ENCODE data around the gene STMP1. TPM values are rescaled to one million over a fixed set of nuclear protein-coding genes. Genes with fewer than 3 reads are reported as not detected.

STMP1 gene
- total RNA-seq, 4 donors from 2014 or later = 8.6 to 18.7 (median 9.7) TPM

DNA sequence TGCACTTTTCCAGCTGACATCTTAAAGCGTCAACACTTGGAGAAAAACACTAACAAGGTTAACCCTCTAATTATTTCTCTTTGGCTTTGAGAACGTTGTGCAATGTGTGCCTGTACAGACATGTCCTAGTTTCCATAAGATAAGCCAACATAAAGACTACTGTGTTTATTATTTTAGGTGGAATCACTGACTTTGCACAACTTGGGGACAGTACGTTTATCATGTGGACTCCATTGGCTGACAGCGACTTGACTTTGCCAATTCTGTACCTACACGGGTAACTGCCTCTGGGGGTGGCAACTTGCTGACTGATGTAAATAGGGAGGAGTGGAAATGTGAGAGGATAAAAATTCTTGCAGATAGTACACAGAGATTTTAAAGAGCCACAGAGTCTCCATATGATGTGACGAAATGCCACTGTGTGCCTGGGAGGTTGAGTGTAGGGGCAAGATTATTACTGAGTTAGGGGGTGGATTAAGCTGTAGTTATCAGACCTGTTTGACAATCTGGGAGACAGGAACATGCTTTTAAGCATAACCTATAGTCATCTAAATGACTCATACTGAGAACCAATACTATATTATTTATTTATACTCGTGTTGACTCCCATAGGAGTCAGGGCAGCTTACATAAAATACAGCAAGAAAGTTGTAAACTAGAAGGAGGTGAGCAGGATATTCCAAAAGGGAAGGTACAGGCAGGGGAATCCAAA is 44.7 kb downstream of the STMP1 start:
- H3K27me3 ChIP-seq = no peaks in the 10 kb centered on the region
- peaks cover 0 to 5% (median 0%) of the 10 kb centered on the region in 4 donors for H3K4me1 ChIP-seq
- TF ChIP-seq EP300 (IDR thresholded peaks at IDR 0.05) (no peak), POLR2AphosphoS5 (IDR thresholded peaks at IDR 0.05) (no peak), POLR2A (IDR thresholded peaks at IDR 0.05; ENCODE audit: low read depth) (no peak)
- TF ChIP-seq, protein P1, sequence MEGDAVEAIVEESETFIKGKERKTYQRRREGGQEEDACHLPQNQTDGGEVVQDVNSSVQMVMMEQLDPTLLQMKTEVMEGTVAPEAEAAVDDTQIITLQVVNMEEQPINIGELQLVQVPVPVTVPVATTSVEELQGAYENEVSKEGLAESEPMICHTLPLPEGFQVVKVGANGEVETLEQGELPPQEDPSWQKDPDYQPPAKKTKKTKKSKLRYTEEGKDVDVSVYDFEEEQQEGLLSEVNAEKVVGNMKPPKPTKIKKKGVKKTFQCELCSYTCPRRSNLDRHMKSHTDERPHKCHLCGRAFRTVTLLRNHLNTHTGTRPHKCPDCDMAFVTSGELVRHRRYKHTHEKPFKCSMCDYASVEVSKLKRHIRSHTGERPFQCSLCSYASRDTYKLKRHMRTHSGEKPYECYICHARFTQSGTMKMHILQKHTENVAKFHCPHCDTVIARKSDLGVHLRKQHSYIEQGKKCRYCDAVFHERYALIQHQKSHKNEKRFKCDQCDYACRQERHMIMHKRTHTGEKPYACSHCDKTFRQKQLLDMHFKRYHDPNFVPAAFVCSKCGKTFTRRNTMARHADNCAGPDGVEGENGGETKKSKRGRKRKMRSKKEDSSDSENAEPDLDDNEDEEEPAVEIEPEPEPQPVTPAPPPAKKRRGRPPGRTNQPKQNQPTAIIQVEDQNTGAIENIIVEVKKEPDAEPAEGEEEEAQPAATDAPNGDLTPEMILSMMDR (IDR thresholded peaks at IDR 0.05) = no peak
- WGBS = 83% methylated on average over 7 of the region's 7 CpGs
- intact Hi-C loops (cut with DNase I) = no loop called here
- no peak overlapping the region for H3K27ac ChIP-seq (replicated peaks in 1 of 4)
- H3K9me3 ChIP-seq = no peaks in the 10 kb centered on the region
- H3K36me3 ChIP-seq = no peaks in the 10 kb centered on the region
- DNase-seq (ENCODE audit: extremely low spot score) = no peak
- H3K4me3 ChIP-seq = no peak overlapping the region

DNA sequence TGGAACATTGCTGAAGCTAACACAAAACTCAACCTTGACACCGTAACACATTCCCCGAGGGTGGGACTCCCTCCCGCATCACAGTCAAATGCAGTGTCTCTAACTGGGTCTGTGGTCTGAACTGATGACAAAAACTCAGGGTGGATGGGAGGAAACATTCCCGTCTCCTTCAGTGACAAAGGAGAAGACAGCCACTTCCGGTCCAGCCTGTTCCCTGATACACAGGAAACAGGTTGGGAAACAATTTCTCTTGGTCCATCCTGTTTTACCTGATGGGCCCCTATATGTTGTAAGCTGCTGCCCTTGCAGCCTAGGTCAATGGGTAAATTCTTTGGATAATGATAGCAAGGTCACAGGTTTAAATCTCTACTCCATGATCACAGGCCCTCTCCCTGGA is 45.3 kb downstream of the STMP1 start:
- no peak for DNase-seq (ENCODE audit: extremely low spot score)
- intact Hi-C loops (cut with DNase I) = no loop called here
- Histone ChIP-seq H3K4me1 (peaks cover 0 to 5% (median under 1%) of the 10 kb centered on the region in 4 donors), H3K27ac (replicated peaks in 1 of 4) (no peak overlapping the region), H3K4me3 (no peak overlapping the region), H3K27me3 (no peaks in the 10 kb centered on the region), H3K9me3 (no peaks in the 10 kb centered on the region), H3K36me3 (no peaks in the 10 kb centered on the region)
- TF ChIP-seq, protein P1 (IDR thresholded peaks at IDR 0.05) = no peak
- TF ChIP-seq EP300 (IDR thresholded peaks at IDR 0.05) (no peak), POLR2AphosphoS5 (IDR thresholded peaks at IDR 0.05) (no peak), POLR2A (IDR thresholded peaks at IDR 0.05; ENCODE audit: low read depth) (no peak)
- 86% methylated on average over 5 of the region's 5 CpGs for WGBS

GRCh38 chr7:135708041-135708440 is 45.7 kb downstream of the STMP1 start:
- H3K4me1 ChIP-seq = peaks cover 0 to 5% (median 2%) of the 10 kb centered on the region in 4 donors
- 89% methylated on average over 11 of the region's 14 CpGs for WGBS

GRCh38 chr7:135709508-135709907 is 47.2 kb downstream of the STMP1 start:
- intact Hi-C loops (cut with DNase I) = no loop called here
- no peaks in the 10 kb centered on the region for H3K36me3 ChIP-seq
- no peak for DNase-seq (ENCODE audit: extremely low spot score)
- 96% methylated on average over 3 of the region's 3 CpGs for WGBS
- H3K27me3 ChIP-seq = peaks cover 0 to 3% (median 0%) of the 10 kb centered on the region in 4 donors
- H3K27ac ChIP-seq (replicated peaks in 1 of 4) = no peak overlapping the region
- peaks cover 0 to 5% (median 2%) of the 10 kb centered on the region in 4 donors for H3K4me1 ChIP-seq
- no peak overlapping the region for H3K4me3 ChIP-seq
- no peaks in the 10 kb centered on the region for H3K9me3 ChIP-seq
- no peak for TF ChIP-seq POLR2A (IDR thresholded peaks at IDR 0.05; ENCODE audit: low read depth)
- TF ChIP-seq, protein P1 (IDR thresholded peaks at IDR 0.05) = no peak
- no peak for TF ChIP-seq EP300 (IDR thresholded peaks at IDR 0.05)
- no peak for TF ChIP-seq POLR2AphosphoS5 (IDR thresholded peaks at IDR 0.05)

More at GRCh38 chr7:135708041-135708440, 45.7 kb downstream of the STMP1 start:
- H3K27ac ChIP-seq (replicated peaks in 1 of 4) = no peak overlapping the region
- no peaks in the 10 kb centered on the region for H3K9me3 ChIP-seq
- no peak for DNase-seq (ENCODE audit: extremely low spot score)
- intact Hi-C loops (cut with DNase I) = no loop called here
- TF ChIP-seq, protein P1 (IDR thresholded peaks at IDR 0.05) = no peak
- TF ChIP-seq EP300 (IDR thresholded peaks at IDR 0.05) (no peak), POLR2A (IDR thresholded peaks at IDR 0.05; ENCODE audit: low read depth) (no peak), POLR2AphosphoS5 (IDR thresholded peaks at IDR 0.05) (no peak)
- H3K36me3 ChIP-seq = no peaks in the 10 kb centered on the region
- no peak overlapping the region for H3K4me3 ChIP-seq
- H3K27me3 ChIP-seq = no peaks in the 10 kb centered on the region
